Measurements from ENCODE around the gene KLC4.
"Not testable (repeated sequence)": the region's sequence is repeated elsewhere in the genome, so short reads cannot be mapped to it uniquely, and the experiment has no call there.

KLC4 gene

DNA sequence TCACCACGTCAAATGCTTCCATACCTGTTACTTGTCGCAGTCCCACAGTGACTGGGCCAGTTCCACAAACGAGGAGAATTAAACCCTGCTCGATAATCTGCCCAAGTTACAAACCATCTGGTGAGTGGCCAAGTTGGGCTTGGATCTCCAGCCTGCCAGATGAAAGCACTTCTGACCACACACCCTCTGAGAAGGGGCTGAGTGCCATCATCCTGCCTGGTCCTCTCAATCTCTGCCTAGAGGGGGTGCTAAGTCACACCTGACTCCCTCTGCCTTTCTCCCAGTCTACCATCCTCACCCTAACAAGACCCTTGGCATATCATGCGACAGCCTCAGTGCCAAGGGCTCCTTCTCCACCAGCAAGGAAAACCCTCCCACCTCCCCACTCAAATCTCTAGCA, 22.2 kb upstream of the KLC4 start:
- DNase-seq, result no peak

DNA sequence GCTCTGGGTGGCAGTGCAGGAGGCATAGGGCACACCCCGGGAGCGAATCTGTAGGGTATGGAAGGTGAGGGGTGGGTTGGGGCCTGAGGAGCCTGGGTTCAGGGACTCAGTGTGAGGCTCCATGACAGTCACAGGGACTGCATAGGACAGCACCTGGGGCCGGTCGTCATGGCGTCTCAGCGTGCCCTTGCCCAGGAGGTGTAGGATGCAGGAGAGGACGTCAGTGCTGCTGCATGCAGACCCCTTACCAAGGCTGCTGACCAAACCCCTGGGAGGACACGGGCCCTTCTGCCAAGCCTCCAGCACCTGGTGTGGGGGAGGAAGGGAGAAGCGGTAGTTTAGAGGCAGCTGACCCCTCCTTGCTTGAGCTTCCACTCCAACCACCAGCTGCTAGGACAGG, 21.7 kb upstream of the KLC4 start:
- DNase-seq, result no peak

DNA sequence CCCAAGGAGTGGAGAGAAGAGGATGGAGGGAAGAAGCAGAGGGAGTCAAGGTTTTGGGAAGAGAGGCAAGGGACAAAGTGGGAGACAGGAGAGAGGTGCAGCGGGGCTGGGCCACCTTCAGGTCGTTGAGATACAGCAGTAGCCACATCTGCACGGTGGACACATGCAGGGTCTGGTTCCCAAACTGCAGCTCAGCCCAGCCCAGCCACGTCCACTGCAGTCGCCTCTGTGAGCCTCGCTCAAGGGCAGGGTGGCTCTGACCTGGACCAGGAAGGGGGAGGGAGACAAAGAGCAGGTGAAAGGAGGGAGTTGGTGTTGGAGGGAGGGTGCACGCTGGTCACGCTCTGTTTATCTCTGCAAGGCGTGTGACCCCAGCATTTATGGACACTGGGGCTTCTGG, 20.7 kb upstream of the KLC4 start:
- DNase-seq, result no peak

DNA sequence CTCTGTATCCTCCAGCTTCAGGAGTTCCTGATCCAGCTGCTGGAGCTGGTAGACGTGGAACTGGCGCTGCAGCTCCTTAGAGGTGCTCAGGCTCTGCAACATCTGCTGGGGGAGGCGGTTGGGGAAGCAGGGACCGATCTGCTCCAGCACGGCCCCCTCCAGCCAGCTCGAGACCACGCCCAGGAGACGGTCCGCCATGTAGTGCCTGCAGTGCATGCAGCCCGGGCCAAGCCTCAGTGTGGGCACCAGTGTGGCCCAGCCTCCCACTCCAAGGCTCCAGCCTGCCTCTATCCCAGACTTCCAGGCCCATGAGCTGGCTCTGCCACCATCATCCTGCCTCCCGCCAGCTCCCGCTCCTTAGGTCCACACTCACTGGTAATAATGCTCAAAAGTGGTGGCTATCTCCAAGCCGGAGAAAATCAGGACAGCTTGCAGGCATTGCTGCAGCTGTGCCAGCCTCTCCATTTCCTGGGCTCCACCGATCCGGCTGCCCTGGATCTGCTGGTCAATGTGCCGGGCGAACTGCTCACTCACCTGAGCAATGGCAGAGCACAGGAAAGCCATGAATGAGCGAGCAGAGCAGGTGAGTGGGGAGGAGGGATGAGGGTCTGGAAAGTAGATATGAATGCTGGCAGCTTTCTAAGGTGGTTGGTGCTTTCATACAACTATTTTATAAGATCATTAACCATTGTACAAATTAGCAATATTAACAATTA, 18.7 kb upstream of the KLC4 start:
- no peak for DNase-seq

DNA sequence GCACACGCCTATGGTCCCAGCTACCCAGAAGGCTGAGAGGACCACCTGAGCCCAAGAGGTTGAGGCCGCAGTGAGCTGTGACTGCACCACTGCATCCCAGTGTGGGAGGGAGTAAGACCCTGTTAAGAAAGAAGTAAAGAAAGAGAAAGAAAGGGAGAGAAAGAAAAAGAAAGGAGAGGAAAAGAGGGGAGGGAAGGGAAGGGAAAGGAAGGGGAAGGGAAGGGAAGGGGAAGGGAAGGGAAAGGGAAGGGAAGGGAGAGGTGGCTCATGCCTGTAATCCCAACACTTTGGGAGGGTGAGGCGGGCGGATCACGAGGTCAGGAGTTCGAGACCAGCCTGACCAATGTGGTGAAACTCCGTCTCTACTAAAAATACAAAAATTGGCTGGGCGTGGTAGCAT, 18.0 kb upstream of the KLC4 start:
- DNase-seq, result not testable (repeated sequence)

DNA sequence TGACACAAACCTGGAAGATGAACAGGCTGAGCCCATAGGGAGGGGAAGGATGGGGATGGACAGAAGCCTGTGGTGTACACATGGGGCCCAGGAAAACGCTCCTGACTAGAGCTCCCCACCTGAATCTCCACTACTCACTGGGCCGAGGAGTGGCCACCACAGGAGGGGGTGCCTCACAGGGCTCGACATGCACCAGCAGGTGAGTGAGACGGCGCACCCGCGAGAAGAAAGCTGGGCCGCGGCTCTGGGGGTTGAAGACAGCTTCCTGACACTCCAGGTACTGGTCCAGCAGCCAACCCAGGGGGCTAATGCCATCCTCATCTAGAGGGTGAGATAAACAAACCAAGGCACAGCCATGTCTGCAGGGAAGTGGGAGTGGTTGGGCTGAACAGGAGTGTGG, 16.1 kb upstream of the KLC4 start:
- DNase-seq, result no peak

DNA sequence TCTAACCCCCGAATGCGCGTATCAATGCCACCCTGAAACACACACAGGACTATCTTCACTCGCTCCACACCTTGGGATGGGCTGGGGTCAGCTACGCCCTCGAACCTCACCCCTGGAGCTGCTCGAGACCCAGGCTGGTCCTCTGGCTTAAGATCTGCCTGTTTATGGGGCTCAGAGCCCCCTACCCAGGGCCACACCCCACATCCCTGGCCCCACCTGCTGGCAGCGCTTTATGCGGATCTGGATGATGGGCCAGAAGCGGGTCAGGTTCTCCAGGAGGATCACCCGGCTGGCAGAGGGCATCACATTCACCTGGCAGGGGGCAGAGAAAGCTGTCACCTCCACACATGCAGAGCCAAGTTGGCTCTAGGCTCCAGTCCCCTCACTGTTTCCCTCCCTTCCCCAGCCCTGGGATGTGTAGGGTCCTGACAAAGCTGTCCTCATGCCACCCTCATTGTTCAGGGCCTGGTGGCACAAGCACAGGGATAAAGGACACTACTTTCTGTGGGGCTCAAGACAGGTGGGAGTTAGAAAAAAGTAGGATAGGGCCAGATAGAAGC, 14.0 kb upstream of the KLC4 start:
- no peak for DNase-seq

DNA sequence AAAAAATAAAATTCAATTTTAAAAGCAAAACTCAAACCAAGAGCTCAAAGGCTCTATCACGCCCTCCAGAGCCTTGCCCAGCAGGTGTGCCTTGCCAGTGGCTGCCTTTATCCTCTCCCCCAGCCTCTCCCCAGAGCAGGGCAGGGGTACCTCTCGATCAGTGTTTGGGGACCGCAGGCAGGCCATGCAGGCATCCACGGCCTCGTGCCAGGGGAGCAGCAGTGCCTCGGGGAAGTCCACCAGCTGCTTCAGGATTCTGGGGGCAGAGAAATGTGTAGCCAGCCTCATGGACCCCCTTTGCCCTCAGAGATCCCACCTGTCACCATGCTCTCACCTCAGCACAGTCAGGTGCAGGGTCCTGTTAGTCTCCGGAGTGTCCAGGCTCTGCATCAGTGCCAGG, 11.4 kb upstream of the KLC4 start:
- no peak for DNase-seq

DNA sequence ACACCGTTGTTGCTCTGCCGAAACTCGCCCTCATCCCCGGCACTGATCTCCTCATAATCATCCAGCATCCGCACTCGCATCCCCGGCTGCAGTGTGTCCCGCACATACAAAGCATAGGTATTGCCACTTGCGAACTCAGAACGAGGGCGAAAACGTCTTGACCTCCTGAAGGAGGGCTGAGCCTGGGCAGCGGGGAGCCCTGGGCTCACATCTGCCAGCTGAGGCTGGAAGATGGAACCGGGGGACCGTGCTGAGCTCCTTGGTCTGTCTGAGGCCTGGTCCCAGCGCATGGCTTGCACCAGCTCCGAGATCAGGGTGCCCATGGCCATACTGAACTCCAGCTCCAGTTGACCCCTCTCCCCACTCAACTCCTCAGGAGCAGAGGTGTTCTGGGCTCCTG, 8.4 kb upstream of the KLC4 start:
- DNase-seq, result no peak

DNA sequence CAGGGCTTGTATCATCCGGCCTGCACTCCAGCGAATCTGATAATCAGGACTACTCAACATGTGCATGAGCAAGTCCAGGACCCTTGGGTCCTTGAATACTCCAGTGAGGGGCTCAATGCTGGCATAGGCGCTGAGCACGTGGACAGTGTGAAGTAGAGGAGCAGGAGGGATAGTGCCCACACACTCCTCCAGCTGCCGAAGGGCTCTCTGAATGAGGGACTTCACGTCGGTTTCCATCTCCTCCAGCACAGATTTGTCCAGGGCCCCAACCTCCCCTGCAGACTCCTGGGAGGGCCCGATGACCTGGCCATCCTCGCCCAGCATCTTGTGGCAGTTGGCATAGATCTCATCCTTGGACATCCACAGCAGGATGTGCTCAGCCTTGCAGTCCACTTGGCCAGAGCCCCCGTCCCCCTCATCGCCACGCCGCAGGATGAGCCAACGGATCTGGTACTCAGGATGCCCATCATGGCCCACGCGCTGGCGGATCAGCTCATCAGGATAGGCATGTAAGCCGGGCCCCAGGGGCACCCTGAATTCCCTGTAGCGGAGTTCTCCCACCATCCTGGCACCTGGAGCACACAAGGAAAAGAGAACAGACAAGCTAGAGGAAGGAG, 7.1 kb upstream of the KLC4 start:
- no peak for DNase-seq

DNA sequence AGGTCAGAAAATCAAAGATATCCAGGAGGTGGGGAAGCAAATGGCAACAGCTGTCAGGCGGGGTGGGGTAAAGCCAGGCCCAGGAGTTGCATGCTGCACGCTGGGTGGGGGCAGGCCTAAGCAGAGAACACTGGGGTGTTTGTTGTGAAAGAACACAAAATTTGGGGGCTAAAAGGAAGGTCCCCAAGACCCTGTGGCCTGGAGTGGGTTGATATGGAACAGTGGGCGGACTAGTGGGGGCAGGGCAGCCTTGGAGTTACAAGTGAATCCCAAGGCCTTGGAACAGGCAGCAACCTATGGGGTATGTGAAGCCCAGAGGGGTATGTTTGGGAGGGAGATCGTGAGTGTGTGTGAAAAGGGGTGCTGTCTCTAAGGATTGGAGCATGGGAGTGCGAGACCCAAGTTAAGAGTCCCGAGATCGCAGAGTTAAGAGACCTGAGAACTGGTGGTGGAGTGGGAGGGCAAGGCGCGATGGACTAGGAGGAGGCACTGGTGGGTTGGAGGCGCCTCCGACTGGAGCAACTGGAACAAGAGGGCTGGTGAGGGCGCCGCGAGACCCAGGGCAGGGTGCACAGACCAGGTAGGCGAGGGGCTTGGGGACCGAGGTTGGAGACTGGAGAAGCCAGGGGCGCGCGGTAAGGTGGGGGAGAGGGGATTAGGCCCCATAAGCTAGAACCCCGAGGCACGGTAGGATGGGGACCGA, 6.4 kb upstream of the KLC4 start:
- no peak for DNase-seq

DNA sequence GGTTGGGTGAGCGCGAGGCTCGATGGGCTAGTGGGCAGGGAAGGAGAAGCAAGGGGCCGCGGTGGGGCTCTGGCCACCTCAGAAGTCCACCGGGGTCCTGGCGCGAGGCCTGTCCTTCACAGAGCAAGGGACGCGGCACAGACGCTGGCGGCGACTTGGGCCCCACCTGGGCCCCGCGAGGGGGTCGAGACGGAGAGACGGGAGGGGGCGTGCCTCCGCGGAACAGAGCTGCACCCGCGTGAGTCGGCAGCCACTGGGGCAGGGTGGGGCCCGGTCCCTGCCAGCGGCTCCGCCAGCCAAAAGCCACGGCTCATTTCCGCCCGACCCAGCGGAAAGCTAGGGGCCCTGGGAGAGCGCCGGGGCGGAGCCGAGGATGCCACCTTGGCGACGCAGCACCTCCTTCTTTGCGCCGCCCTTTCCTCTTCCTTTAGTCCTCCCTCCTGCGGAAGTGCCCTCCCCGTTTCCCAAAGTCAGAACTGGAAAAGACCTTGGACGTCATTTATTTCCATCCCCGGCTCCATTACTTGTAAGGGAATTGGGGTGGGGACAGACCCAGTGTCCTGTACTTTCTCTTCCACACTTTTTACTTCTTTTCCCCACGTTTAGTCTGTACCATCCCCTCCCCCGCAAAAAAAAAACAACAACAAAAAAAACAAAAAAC, 5.8 kb upstream of the KLC4 start, which contains the start of gene CUL7:
Gene CUL7 (minus strand): TSS at position 307 of the 661 bp plus-strand sequence. CDS start 1,063 bp downstream, outside the sequence.
- DNase-seq, result peak; percentile 95

DNA sequence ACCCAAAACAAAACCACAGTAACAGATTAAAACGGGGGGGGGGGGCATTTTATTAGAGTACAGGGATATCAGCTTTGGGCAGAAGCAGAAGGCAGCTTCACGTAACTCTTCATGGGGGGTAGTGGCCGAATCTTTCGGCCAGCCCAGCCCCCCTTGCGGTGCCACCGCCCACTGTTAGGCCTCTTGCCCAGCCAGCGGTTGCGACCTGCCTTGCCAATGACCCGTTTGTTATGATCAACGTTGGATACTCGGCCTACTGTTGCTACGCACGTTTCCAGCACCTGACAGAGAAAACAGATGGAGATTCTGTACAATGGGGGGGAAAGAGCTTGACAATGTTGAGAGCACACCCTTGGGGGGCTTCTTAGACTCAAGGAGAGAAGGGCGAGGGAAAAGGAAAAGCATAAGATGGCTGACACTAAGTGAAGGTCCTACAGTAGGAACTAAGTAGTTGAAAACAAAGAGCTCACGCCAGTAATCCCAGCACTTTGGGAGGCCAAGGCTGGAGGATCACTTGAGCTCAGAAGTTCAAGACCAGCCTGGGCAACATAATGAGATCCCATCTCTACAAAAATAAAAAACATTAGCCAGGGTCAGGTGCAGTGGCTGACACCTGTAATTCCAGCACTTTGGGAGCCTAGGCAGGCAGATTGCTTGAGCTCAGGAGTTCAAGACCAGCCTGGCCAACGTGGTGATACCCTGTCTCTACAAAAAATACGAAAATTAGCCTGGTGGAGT, 5.1 kb upstream of the KLC4 start:
- DNase-seq, result no peak

DNA sequence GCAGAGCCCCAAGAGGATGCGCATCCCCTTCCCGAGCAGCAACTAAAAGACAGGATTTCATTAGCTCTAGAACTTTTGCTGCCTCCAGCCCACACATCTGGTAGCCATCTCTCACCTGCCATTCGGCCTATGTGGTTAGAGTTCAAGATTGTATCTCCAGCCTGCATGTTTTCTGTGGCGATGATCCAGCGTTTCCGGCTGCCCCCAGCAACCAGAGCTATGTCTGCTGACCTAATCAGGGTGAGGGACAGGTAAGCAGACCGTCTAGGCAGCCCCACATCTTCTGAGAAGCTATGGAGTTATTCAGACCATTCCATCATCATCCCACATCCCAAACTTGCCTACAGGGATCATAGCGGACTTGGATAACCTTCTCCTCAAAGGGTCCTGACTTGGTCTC, 3.5 kb upstream of the KLC4 start:
- DNase-seq, result no peak

DNA sequence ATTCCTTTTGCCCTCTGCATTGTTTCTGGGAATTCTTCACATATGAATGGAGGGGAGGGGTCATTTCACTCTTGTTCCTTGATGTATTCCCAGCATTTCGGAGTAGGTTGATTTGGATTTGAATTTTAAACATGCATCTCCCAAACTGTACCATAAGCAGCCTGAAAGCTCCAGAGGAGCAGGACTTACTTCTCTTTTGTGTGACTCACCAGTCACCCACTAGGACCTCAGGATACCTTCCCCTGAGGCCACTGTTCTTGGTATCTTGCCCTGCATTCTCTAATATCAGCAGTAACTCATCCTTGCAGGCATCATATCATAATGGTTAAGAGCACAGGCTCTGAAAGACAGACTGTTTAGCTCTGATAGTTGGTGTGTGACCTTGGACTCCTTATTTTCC, 900 bp upstream of the KLC4 start:
- no peak for DNase-seq

DNA sequence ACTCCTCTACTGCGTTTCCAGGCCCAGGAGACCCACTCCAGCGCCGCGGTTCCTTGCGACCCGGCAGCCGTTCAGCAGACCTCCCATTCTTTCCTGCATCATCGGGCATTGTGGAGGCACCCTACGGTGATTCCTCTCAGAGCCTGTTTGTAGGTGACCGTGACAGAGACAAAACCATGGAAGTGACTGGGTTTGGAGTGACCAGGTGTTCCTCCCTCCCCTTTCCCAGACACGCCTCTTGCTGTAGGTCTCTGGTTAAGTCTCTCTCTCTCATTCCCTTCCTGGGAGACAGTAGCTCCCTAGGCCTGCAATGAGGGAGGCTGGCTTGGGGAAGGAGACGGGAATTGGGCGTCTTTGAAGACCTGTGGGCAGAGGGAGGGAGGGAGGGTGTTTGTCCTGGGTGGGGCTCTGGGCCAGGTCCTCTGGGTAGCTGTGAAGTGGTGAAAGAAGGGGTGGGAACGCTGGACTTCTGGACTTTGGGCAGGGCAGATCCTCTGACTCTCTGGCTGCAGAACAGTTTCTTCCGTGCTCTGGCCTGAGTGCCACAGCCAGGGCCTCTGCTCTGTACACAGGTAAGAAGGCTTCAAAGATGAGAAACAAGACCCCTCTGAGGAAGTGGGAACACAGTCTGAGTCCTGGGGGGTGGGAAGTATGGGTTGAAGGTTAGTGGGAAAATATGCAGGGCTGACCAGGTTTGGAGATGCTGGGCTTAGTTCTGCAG, 763 bp downstream of the KLC4 start:
- no peak for DNase-seq

DNA sequence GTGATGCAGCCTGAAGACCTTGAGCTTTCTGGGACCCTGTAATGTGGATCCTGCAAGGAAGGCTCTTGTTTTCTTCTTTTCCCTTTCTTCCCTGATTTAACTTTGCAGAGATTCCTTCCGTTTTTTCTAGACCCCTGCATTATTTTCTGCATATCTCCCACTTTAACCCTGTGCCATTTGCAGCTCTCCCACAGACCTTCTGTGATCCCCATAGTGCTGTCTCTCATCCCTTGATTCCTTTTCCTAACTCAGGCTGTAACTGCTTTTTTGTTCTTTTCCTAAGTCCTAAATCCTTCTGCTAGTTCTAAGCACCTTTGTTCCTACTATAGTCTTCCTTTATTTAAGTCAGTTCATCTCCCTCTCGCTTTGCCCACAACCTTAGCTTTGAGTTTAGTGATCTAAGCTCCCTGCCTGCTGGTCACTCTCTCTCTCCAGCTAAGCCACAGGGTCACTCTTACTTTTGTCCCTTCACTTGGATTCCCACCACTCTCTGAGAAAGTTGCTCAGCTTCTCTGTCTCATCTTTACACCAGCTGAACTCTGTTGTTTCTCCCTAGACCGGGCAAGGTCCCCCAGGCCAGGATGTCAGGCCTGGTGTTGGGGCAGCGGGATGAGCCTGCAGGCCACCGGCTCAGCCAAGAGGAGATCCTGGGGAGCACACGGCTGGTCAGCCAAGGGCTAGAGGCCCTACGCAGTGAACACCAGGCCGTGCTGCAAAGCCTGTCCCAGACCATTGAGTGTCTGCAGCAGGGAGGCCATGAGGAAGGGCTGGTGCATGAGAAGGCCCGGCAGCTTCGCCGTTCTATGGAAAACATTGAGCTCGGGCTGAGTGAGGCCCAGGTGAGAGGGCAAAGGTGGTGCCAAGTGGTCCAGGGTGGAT, 1.6 kb downstream of the KLC4 start:
- DNase-seq, result no peak

DNA sequence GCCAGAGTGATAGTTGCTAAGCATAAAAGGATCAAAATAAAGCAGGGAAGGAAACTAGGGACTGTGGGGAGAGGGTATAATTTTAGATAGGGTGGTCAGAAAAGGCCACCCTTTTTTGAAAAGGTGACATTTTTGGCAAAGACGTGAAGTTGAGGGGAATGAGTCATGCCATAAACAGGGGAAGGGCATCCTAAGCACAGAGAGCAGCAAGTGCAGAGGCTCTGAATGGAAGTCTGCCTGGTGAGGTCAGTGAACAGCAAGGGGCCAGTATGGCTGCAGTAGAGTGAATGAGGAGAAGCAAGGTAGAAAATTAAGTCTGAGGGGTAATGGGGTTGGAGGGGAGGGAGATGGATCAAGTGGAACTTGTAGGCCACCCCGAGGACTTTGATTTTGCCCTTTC, 2.4 kb downstream of the KLC4 start:
- DNase-seq, result peak; percentile 17

DNA sequence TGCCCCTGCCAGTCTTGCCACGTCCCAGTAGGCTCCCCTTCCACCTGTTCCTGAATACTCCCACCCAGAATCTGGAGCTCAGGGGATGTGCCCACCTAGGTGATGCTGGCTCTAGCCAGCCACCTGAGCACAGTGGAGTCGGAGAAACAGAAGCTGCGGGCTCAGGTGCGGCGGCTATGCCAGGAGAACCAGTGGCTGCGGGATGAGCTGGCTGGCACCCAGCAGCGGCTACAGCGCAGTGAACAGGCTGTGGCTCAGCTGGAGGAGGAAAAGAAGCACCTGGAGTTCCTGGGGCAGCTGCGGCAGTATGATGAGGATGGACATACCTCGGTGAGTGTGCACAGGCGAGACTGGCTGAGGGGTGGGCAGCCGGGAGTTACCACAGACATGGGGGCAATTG, 3.4 kb downstream of the KLC4 start:
- DNase-seq, result no peak

DNA sequence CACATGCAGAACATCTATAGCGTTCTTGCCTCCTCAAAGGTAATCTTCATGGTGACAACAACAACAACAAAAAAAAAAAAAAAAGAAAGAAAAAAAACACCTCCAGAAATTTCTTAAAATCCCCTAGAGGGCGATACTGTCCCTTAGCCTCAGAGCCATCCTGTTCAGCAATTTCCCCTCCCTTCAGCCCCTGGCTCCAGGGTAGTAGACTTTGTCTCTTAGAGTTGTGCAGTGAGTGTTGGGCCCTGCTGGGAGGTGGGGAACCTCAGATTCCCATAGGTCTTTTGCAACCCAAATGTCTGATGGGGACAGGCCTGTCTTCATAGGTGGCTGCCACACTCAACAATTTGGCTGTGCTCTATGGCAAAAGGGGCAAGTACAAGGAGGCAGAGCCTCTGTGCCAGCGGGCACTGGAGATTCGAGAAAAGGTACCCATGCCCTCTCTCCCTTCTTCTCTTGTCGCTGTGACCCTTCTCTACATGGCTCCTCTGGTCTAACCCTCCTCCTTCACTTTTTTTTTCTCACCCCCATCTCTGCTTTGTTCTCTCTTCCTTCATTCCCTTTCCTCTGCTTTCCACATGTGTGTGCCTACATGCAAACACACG, 10.7 kb downstream of the KLC4 start:
- no peak for DNase-seq

Data from NCI-H226 (cell line).